H7 (cell line): ENCODE results near the gene GART. TPM values are rescaled to one million over a fixed set of nuclear protein-coding genes. Genes with fewer than 3 reads are reported as not detected.

Source experiments
- DNase-seq: peaks from one replicate; pipeline ENCODE4 v3.0.0; 2012
- H3K27me3 ChIP-seq: 2 replicates; pipeline ENCODE4 v1.6.0; 2011; ENCODE audit warnings: mild to moderate bottlenecking, low read length; ENCODE audit not compliant: control insufficient read depth, insufficient read depth
- H3K36me3 ChIP-seq: replicated peaks from 2 replicates; pipeline ENCODE4 v1.5.1; 2011; ENCODE audit warnings: low read length; ENCODE audit not compliant: control insufficient read depth, insufficient read depth
- H3K4me3 ChIP-seq: 2 replicates; pipeline ENCODE4 v1.5.1; 2011; ENCODE audit warnings: low read depth, mild to moderate bottlenecking, control low read depth, low read length, moderate library complexity; ENCODE audit not compliant: insufficient read depth
- total RNA-seq: library from RNA; depleted of rRNA; stranded (reverse); fragments of >200 nt; shearing (Covaris generic); gene quantifications from 2 replicates; pipeline ENCODE4 v1.2.3, GENCODE V29; 2014

GART gene
- total RNA-seq, 1 experiment from 2014 or later = 144 TPM

GRCh38 chr21:33544451-33545195 lies 2.7 kb upstream of the GART start:
- no peaks in the 10 kb centered on the region for H3K27me3 ChIP-seq
- peaks cover 11% of the 10 kb centered on the region for H3K36me3 ChIP-seq
- peak overlapping the region; percentile 96 for H3K4me3 ChIP-seq
- no peak for DNase-seq

- DNase-seq = no peak
- Histone ChIP-seq H3K4me3 (peak overlapping the region; percentile 96), H3K36me3 (peaks cover 13% of the 10 kb centered on the region), H3K27me3 (no peaks in the 10 kb centered on the region)
Observed at GRCh38 chr21:33543505-33544129, 1.7 kb upstream of the GART start.

- H3K36me3 ChIP-seq = peaks cover 13% of the 10 kb centered on the region
- no peaks in the 10 kb centered on the region for H3K27me3 ChIP-seq
- DNase-seq = peak; percentile 97
- H3K4me3 ChIP-seq = peak within 1 kb of the TSS; percentile 96
Observed at GRCh38 chr21:33542640-33543504, 955 bp upstream of the GART start, which contains the start of gene SON. Gene SON (plus strand): TSS chr21:33543038. CDS start chr21:33543093, 55 bp downstream.

- DNase-seq = no peak
- Histone ChIP-seq H3K27me3 (no peaks in the 10 kb centered on the region), H3K4me3 (peak overlapping the region; percentile 96)
Observed at GRCh38 chr21:33541105-33541711, 709 bp downstream of the GART start.

GRCh38 chr21:33540711-33541104 lies 1.2 kb downstream of the GART start:
- H3K36me3 ChIP-seq = peaks cover 18% of the 10 kb centered on the region
- peak overlapping the region; percentile 96; the same call in 1 of the 2 replicates for H3K4me3 ChIP-seq
- no peak for DNase-seq
- H3K27me3 ChIP-seq = no peaks in the 10 kb centered on the region

More at GRCh38 chr21:33541105-33541711, 709 bp downstream of the GART start:
- peaks cover 16% of the 10 kb centered on the region for H3K36me3 ChIP-seq

DNA sequence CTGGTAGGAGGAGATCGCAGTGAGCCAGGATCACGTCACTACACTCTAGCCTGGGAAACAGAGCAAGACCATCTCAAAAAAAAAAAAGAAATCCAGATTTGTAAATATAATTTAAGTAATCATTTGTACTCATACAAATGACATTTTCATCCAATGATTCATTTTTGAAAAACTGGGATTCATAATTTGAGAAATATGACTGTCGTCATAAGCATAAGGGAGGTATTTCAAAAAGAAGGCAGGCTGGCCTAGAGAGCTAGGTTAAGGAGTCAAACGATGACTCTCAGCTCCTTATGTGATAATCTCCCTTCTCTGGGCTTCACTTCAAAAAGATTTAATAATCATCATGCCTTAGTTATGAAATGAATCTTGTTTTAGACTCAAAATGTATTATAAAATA lies 2.3 kb downstream of the GART start:
- Histone ChIP-seq H3K4me3 (no peak overlapping the region), H3K27me3 (no peaks in the 10 kb centered on the region), H3K36me3 (peaks cover 22% of the 10 kb centered on the region)
- no peak for DNase-seq

DNA sequence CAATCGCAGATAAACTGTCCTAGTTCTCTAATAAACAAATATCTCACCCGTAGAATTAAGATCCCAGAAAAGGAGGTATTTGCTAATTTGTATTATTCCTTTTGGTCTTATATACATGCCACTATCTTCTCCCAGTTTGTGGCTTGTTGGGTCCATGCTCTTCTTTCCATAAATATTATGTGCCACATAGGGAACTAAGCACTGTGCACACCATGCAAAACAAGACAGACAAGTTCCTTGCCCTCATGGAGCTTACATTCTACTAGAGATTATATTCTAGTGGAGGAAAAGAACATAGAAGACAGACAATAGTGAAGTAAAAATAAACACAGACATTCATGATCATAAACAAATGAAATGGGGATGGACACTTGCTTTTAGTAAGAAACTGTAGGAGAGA lies 4.7 kb downstream of the GART start:
- H3K36me3 ChIP-seq = peaks cover 40% of the 10 kb centered on the region
- no peak for DNase-seq

GRCh38 chr21:33531007-33531406 lies 10.9 kb downstream of the GART start:
- Histone ChIP-seq H3K27me3 (no peaks in the 10 kb centered on the region), H3K36me3 (peaks cover 52% of the 10 kb centered on the region), H3K4me3 (no peak overlapping the region)
- no peak for DNase-seq

More for the DNA sequence above, 4.7 kb downstream of the GART start:
- no peaks in the 10 kb centered on the region for H3K27me3 ChIP-seq
- no peak overlapping the region for H3K4me3 ChIP-seq

DNA sequence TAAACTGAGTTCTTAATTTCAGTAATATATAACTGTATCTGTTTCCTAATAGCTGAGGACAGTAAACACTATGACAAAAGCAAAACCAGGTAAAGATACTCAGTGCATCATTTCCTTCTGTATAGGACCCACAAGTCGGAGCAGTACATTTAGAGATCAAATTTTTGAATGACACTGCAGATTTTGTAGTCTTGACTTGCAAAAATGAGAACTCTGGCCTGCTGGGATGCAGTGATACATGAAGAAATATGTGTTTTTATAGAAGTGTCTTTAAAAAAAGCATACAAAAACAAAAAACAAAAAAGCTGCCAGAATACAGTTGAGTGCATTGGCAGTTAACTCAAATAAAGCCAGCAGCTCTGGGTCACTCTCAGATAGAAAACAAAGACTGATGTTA lies 19.0 kb downstream of the GART start:
- Histone ChIP-seq H3K4me3 (no peak overlapping the region), H3K27me3 (no peaks in the 10 kb centered on the region), H3K36me3 (peaks cover 26% of the 10 kb centered on the region)
- DNase-seq = no peak

DNA sequence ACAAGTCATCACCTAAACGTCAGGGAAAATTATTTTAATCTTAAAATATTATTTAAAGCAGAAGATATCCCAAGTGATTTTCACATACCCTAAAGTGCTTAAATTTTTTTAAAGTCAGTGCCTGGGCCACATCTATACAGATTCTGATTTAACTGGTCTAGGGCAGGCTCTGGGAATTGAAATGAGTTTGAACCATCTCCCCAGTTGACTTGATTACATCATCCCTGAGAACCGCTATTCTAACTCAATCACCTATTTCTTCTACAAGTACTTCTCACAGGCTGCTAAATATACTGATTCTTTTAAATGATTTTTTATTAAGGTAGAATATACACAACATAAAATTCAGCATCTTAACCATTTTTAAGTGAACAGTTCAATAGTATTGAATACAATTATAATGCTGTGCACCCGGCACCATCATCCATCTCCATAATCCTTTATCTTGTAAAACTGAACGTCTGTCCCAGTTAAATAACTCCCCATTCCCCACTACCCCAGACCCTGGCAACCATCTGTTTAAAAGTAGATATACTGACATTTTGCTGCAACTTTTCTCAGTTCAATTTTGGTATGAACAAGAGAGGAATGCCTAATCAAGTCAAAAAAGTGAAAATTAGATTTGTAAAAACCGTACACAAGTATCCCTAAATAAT lies 19.5 kb downstream of the GART start:
- no peaks in the 10 kb centered on the region for H3K27me3 ChIP-seq
- peaks cover 25% of the 10 kb centered on the region for H3K36me3 ChIP-seq
- no peak for DNase-seq
- H3K4me3 ChIP-seq = no peak overlapping the region

- Histone ChIP-seq H3K36me3 (peaks cover 30% of the 10 kb centered on the region), H3K4me3 (no peak overlapping the region), H3K27me3 (no peaks in the 10 kb centered on the region)
- no peak for DNase-seq
Observed at GRCh38 chr21:33518899-33519298, 23.0 kb downstream of the GART start.

GRCh38 chr21:33514229-33514628 lies 27.7 kb downstream of the GART start:
- DNase-seq = no peak
- H3K27me3 ChIP-seq = no peaks in the 10 kb centered on the region
- peaks cover 46% of the 10 kb centered on the region for H3K36me3 ChIP-seq

DNA sequence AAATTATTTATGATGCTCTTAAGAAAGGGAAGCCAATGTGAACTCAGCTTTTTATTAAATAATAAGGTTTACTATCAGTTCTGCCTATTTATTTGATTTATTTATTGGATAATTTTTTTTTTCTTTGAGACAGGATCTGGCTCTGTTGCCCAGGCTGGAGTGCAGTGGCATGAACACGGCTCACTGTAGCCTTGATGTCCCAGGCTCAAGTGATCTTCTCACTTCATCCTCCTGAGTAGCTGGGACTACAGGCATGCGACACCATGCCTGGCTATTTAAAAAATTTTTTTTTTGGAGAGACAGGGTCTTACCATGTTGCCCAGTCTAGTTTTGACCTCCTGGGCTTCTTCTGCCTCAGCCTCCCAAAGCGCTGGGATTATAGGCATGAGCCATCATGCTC lies 29.4 kb downstream of the GART start:
- Histone ChIP-seq H3K27me3 (no peaks in the 10 kb centered on the region), H3K4me3 (no peak overlapping the region), H3K36me3 (peaks cover 36% of the 10 kb centered on the region)
- DNase-seq = no peak

More at GRCh38 chr21:33514229-33514628, 27.7 kb downstream of the GART start:
- no peak overlapping the region for H3K4me3 ChIP-seq

- Histone ChIP-seq H3K4me3 (no peak overlapping the region), H3K36me3 (peaks cover 30% of the 10 kb centered on the region)
- no peak for DNase-seq
Observed at GRCh38 chr21:33511639-33512038, 30.3 kb downstream of the GART start.

More at GRCh38 chr21:33511639-33512038, 30.3 kb downstream of the GART start:
- H3K27me3 ChIP-seq = no peaks in the 10 kb centered on the region
